Stimulated activated memory B cell treated with anti-CD40 and anti-IgM and Interleukin-4, amounts not matched to agents 10 μg/mL and 1 μg/mL and 100 μg/mL, for 72 hours (primary cell): ENCODE measurements around the gene RALBP1.
"Not testable (repeated sequence)": the region's sequence is repeated elsewhere in the genome, so short reads cannot be mapped to it uniquely, and the experiment has no call there.

Experiments used
- ATAC-seq: fragments of 150-1000 bp; cut with Tn5 transposase; 2 replicates; pipeline ENCODE4 v1.10.0; 2021
- H3K27ac Mint-ChIP-seq: one replicate; pipeline ENCODE4 v1.8.0; 2022; ENCODE audit warnings: mild to moderate bottlenecking, mixed read lengths
- H3K27me3 Mint-ChIP-seq: one replicate; pipeline ENCODE4 v1.8.0; 2022; ENCODE audit warnings: mixed read lengths
- H3K36me3 Mint-ChIP-seq: one replicate; pipeline ENCODE4 v1.8.0; 2022; ENCODE audit warnings: mixed read lengths
- H3K4me1 Mint-ChIP-seq: one replicate; pipeline ENCODE4 v1.8.0; 2022; ENCODE audit warnings: mixed read lengths
- H3K4me3 Mint-ChIP-seq: one replicate; pipeline ENCODE4 v1.8.0; 2022; ENCODE audit warnings: mild to moderate bottlenecking, moderate library complexity, mixed read lengths
- H3K9me3 Mint-ChIP-seq: one replicate; pipeline ENCODE4 v1.8.0; 2022; ENCODE audit warnings: mixed read lengths

Gene RALBP1

GRCh38 chr18:9476949-9477348 is 1.6 kb downstream of the RALBP1 start:
- not testable (repeated sequence) for H3K27me3 Mint-ChIP-seq, H3K9me3 Mint-ChIP-seq, ATAC-seq
- Mint-ChIP-seq H3K36me3 (peaks cover 29% of the 10 kb centered on the region), H3K4me1 (peaks cover 46% of the 10 kb centered on the region), H3K4me3 (peak overlapping the region; percentile 19), H3K27ac (peak overlapping the region; percentile 89)

GRCh38 chr18:9477509-9477908 is 2.2 kb downstream of the RALBP1 start:
- Mint-ChIP-seq H3K9me3 (no peaks in the 10 kb centered on the region), H3K4me3 (no peak overlapping the region), H3K27ac (no peak overlapping the region), H3K27me3 (no peaks in the 10 kb centered on the region), H3K4me1 (peaks cover 51% of the 10 kb centered on the region), H3K36me3 (peaks cover 30% of the 10 kb centered on the region)
- no peak for ATAC-seq

GRCh38 chr18:9478545-9478944 is 3.2 kb downstream of the RALBP1 start:
- H3K9me3 Mint-ChIP-seq: no peaks in the 10 kb centered on the region
- H3K27me3 Mint-ChIP-seq: no peaks in the 10 kb centered on the region
- H3K4me3 Mint-ChIP-seq: no peak overlapping the region
- peaks cover 60% of the 10 kb centered on the region for H3K4me1 Mint-ChIP-seq
- no peak overlapping the region for H3K27ac Mint-ChIP-seq
- no peak for ATAC-seq
- peaks cover 39% of the 10 kb centered on the region for H3K36me3 Mint-ChIP-seq

DNA sequence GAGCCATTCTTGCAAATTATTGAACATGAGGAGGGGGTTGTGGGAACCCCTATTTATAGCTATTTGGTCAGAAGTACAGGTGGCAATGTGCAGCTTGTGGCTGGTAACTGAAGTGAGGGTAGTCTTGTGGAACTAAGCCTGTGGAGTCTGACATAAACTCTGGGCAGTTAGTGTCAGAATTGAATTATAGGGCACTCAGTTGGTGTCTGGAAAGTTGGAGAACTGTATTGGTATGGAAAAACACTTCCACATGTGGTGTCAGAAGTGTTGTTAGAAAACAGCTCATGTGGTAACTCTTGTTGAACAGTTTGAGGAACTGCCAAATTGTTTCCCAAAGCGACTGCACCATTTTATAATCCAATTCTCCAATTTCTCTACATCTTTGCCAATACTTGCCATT is 7.5 kb downstream of the RALBP1 start:
- no peak overlapping the region for H3K4me3 Mint-ChIP-seq
- H3K27ac Mint-ChIP-seq: no peak overlapping the region
- ATAC-seq: no peak
- H3K27me3 Mint-ChIP-seq: no peaks in the 10 kb centered on the region
- peaks cover 69% of the 10 kb centered on the region for H3K4me1 Mint-ChIP-seq
- H3K9me3 Mint-ChIP-seq: peaks cover 10% of the 10 kb centered on the region
- H3K36me3 Mint-ChIP-seq: peaks cover 64% of the 10 kb centered on the region

DNA sequence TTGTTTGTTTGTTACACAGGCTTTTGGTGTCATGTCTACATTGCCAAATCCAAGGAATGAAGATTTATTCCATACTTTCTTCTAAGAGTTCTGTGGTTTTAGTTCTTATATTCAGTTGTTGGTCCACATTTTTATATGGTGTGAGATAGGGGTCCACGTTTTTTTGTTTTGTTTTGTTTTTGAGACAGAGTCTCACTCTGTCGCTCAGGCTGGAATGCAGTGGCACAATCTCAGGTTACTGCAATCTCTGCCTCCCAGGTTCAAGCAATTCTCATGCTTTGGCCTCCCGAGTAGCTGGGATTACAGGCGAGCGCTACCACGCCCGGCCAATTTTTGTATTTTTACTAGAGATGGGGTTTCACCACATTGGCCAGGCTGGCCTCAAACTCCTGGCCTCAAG is 8.2 kb downstream of the RALBP1 start:
- Mint-ChIP-seq H3K27ac (no peak overlapping the region), H3K27me3 (no peaks in the 10 kb centered on the region), H3K4me3 (no peak overlapping the region), H3K36me3 (peaks cover 67% of the 10 kb centered on the region), H3K9me3 (peaks cover 10% of the 10 kb centered on the region), H3K4me1 (peaks cover 67% of the 10 kb centered on the region)
- ATAC-seq: no peak

- not testable (repeated sequence) for ATAC-seq, H3K27ac Mint-ChIP-seq, H3K4me3 Mint-ChIP-seq, H3K27me3 Mint-ChIP-seq
- Mint-ChIP-seq H3K4me1 (peaks cover 66% of the 10 kb centered on the region), H3K36me3 (peaks cover 71% of the 10 kb centered on the region), H3K9me3 (peaks cover 10% of the 10 kb centered on the region)
These were observed 9.5 kb downstream of the RALBP1 start for GRCh38 chr18:9484856-9485255.

DNA sequence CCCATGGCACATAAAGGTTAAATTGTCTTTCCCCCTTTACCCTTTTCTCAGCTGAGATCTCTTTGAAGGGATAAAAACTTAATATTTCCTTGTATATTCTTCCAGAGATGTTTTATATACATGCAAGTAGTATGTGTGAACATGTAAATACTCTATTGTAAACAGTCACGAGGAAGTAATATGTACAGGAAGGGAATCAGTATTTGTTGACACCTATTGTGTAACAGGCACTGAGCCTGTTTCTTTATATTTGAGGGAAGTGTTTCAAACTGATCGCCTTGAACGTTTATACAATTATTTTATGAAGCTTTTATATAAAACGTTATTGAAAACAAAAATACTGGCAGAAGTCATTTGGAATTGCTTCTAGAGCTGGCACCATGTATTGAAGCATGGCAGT is 13.2 kb downstream of the RALBP1 start:
- ATAC-seq: no peak
- Mint-ChIP-seq H3K9me3 (peaks cover 14% of the 10 kb centered on the region), H3K4me1 (peaks cover 45% of the 10 kb centered on the region), H3K27me3 (no peaks in the 10 kb centered on the region), H3K4me3 (no peak overlapping the region), H3K27ac (no peak overlapping the region), H3K36me3 (peaks cover 63% of the 10 kb centered on the region)

DNA sequence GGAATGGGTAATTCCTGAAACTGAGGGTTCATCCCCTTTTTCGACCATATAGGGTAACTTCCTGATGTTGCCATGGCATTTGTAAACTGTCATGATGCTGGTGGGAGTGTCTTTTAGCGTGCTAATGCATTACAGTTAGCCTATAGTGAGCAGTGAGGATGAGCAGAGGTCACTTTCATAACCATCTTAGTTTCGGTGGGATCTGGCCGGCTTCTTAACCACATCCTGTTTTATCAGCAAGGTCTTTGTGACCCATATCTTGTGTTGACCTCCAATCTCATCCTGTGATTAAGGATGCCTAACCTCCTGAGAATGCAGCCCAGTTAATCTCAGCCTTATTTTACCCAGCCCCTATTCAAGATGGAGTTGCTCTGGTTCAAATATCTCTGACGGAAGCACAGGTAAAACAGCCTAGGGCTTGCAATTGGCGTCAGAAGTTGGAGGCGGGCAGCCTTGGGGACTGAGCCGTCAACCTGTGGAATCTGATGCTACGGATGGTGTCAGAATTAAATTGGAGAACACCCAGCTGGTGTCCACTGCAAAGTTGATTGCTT is 19.5 kb downstream of the RALBP1 start:
- peaks cover 29% of the 10 kb centered on the region for H3K4me1 Mint-ChIP-seq
- no peak overlapping the region for H3K27ac Mint-ChIP-seq
- no peak overlapping the region for H3K4me3 Mint-ChIP-seq
- no peaks in the 10 kb centered on the region for H3K27me3 Mint-ChIP-seq
- peaks cover 3% of the 10 kb centered on the region for H3K9me3 Mint-ChIP-seq
- ATAC-seq: peak; percentile 55
- H3K36me3 Mint-ChIP-seq: peaks cover 30% of the 10 kb centered on the region

DNA sequence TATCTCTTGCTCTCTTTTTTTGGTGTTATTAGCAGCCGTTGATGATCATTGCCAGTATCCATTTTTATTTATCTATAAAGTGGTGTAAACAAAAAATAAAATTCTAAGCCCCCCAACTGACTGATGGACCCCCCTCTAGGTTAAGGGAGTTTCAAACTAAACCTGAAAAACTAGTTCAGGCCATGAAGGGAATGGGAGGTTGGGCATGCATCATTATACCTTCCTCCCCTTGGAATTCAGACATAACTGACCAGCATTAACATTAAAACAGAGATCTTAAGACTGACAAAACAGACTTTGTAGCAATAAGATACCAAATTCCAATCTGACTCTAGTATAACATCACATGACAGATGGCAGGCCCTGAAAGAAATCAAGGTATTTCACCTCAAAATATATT is 20.2 kb downstream of the RALBP1 start:
- no peak for ATAC-seq
- no peak overlapping the region for H3K27ac Mint-ChIP-seq
- H3K4me1 Mint-ChIP-seq: peaks cover 29% of the 10 kb centered on the region
- H3K36me3 Mint-ChIP-seq: peaks cover 29% of the 10 kb centered on the region
- no peaks in the 10 kb centered on the region for H3K27me3 Mint-ChIP-seq
- peaks cover 3% of the 10 kb centered on the region for H3K9me3 Mint-ChIP-seq
- no peak overlapping the region for H3K4me3 Mint-ChIP-seq

DNA sequence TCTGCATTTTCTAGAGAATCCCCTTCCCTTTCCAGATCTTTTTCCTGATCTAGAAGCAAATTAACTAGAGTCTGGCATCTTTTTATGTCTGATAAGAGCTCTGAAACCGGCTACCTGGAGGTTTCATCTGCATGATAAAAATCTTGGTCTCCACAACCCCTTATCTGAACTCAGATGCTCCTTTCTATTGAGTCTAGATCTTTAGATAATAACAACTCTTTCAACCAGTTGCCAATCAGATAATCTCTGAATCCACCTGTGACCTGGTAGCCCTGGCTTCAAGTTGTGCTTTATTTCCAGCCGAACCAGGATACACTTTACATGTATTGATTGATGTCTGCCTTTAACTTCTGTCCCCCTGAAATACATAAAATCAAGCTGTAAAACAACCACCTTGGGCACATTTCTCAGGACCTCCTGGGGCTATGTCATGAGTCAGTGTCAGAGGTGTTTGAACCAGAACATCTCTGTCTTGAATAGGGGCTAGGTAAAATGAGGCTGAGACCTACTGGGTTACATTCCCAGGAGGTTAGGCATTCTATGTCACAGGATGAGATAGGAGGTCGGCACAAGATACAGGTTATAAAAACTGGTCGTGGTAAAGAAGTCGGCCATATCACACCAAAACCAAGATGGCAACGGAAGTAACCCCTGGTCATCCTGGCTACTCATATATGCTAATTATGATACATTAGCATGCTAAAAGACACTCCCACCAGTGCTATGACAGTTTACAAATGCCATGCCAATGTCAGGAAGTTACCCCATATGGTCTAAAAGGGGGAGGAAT is 20.8 kb downstream of the RALBP1 start:
- H3K4me3 Mint-ChIP-seq: no peak overlapping the region
- no peak for ATAC-seq
- peaks cover 23% of the 10 kb centered on the region for H3K4me1 Mint-ChIP-seq
- H3K9me3 Mint-ChIP-seq: peaks cover 3% of the 10 kb centered on the region
- no peak overlapping the region for H3K27ac Mint-ChIP-seq
- H3K27me3 Mint-ChIP-seq: no peaks in the 10 kb centered on the region
- peaks cover 29% of the 10 kb centered on the region for H3K36me3 Mint-ChIP-seq

- ATAC-seq: no peak
- H3K9me3 Mint-ChIP-seq: no peaks in the 10 kb centered on the region
- no peak overlapping the region for H3K4me3 Mint-ChIP-seq
- no peaks in the 10 kb centered on the region for H3K27me3 Mint-ChIP-seq
- peaks cover 46% of the 10 kb centered on the region for H3K4me1 Mint-ChIP-seq
- H3K36me3 Mint-ChIP-seq: peaks cover 24% of the 10 kb centered on the region
- H3K27ac Mint-ChIP-seq: no peak overlapping the region
These were observed 30.9 kb downstream of the RALBP1 start for GRCh38 chr18:9506046-9506792.

- no peaks in the 10 kb centered on the region for H3K27me3 Mint-ChIP-seq
- no peak overlapping the region for H3K27ac Mint-ChIP-seq
- no peak overlapping the region for H3K4me3 Mint-ChIP-seq
- H3K4me1 Mint-ChIP-seq: peaks cover 46% of the 10 kb centered on the region
- no peak for ATAC-seq
- H3K36me3 Mint-ChIP-seq: peaks cover 12% of the 10 kb centered on the region
- no peaks in the 10 kb centered on the region for H3K9me3 Mint-ChIP-seq
These were observed 32.3 kb downstream of the RALBP1 start for GRCh38 chr18:9507565-9508088.

DNA sequence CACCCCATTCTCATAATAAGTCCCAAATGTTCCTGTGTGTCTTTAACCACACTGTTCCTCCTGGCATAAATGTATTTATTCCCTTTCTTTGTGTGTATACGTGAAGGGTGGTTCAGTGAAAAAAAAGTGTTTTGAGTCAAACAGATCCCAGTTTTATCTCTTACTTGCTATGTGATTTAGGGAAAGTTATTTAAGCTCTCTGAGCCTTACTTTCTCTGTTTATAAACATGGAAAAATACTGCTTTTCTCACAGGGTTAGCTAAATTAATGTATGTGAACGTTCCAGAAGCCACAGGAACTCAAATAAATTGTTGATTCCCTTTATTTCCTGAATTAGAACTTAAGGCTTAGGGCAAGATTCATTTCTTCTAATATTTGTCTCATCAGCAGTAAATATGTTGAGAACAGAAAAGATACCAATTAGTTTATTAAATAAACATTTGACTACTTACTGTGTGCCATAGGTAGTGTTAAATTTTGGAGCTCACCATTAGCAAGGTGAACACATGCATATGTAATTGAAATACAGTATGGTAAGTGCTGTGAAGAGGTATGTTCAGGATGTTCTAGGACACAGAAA is 33.2 kb downstream of the RALBP1 start:
- ATAC-seq: no peak
- Mint-ChIP-seq H3K4me1 (peaks cover 41% of the 10 kb centered on the region), H3K4me3 (no peak overlapping the region), H3K9me3 (no peaks in the 10 kb centered on the region), H3K36me3 (peaks cover 11% of the 10 kb centered on the region), H3K27me3 (no peaks in the 10 kb centered on the region), H3K27ac (no peak overlapping the region)

- Mint-ChIP-seq H3K36me3 (peaks cover 16% of the 10 kb centered on the region), H3K4me3 (no peak overlapping the region), H3K27me3 (no peaks in the 10 kb centered on the region), H3K4me1 (peaks cover under 1% of the 10 kb centered on the region), H3K9me3 (no peaks in the 10 kb centered on the region), H3K27ac (no peak overlapping the region)
- ATAC-seq: no peak
These were observed 38.7 kb downstream of the RALBP1 start for GRCh38 chr18:9513971-9514512.

DNA sequence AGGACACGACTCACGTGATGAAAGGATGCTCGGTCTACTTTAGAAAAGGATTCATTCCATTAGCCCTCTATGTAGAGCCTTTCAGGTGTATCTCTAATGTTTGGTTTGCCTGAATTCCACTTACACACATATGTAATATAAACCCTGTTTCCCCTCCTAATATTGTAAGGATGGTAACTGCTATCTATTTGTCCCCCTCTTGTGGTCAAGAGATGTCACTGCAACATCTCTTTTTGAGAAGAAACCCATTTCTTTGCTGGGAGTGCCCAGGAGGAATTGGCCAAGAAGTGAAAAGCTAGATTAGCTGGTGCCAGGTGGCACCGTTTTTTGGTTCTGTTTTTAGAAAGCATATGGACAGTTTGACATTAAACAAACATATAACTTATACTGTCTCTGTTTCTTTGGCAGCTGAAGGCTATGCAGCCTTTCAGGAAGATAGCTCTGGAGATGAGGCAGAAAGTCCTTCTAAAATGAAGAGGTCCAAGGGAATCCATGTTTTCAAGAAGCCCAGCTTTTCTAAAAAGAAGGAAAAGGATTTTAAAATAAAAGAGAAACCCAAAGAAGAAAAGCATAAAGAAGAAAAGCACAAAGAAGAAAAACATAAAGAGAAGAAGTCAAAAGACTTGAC is 41.2 kb downstream of the RALBP1 start:
- Mint-ChIP-seq H3K27me3 (no peaks in the 10 kb centered on the region), H3K4me3 (no peak overlapping the region), H3K9me3 (no peaks in the 10 kb centered on the region), H3K4me1 (no peaks in the 10 kb centered on the region), H3K27ac (no peak overlapping the region), H3K36me3 (peaks cover 16% of the 10 kb centered on the region)
- no peak for ATAC-seq
